HG03025 (cell line): ENCODE results near the gene ABHD6.
"Not testable (repeated sequence)": the region's sequence is repeated elsewhere in the genome, so short reads cannot be mapped to it uniquely, and the experiment has no call there.

ENCODE experiments used
- ATAC-seq: cut with Tn5 transposase; IDR thresholded peaks from one replicate; pipeline ENCODE4 v1.9.1; 2021; ENCODE audit warnings: mild to moderate bottlenecking, moderate library complexity; ENCODE audit not compliant: unreplicated experiment, low FRiP score

The ABHD6 gene

GRCh38 chr3:58337190-58337589 is 99.6 kb downstream of the ABHD6 start:
- no peak for ATAC-seq

- ATAC-seq = not testable (repeated sequence)
These were observed 101.6 kb downstream of the ABHD6 start for GRCh38 chr3:58339146-58339545.

- ATAC-seq = no peak
These were observed 103.1 kb downstream of the ABHD6 start for GRCh38 chr3:58340594-58341244.

- no peak for ATAC-seq
These were observed 103.8 kb downstream of the ABHD6 start for GRCh38 chr3:58341376-58341775.

- no peak for ATAC-seq
These were observed 105.1 kb downstream of the ABHD6 start for GRCh38 chr3:58342676-58343075.
